GM18511 (cell line): Measurements from ENCODE around the gene FTCDNL1.

Experiments used
- ATAC-seq: cut with Tn5 transposase; IDR thresholded peaks from one replicate; pipeline ENCODE4 v1.9.1; 2021; ENCODE audit warnings: mild to moderate bottlenecking, moderate library complexity; ENCODE audit not compliant: unreplicated experiment

Gene FTCDNL1

DNA sequence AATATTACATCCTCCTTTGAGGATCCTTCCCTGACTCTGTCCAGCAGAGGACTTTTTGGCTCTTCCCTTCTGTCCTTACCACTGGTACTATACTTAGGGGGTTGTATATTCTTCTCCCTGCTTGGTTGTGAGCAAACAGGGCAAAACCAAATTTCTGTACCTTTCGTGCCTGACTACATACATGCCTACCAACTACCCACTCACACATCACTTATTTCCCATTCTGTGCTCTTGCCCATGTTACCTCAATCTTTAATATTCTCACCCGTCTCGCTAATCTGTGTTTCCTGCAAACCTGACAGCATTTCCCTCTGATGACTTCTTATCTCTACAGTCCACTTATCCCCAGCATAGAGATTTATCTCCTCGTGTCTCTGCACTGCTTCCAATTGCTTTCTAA, 58.6 kb downstream of the FTCDNL1 start:
- ATAC-seq = no peak

DNA sequence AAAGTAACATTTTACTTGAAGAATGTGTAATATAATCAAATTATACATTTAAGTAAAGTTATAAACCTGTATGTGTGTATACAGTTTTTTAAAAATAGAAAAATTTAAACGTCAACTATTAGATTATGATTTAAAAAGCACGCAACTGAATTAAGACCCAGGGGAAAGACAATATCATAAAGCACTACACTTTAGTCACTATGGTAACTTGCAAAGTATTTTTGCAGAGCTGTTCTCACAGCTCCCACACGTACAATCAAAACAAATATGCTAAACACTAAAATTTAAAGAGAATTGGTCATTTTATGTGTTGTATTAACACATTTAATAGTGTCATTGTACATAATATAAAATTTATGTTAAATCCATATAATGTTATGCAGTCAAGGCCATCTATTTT, 59.7 kb downstream of the FTCDNL1 start:
- ATAC-seq = no peak

DNA sequence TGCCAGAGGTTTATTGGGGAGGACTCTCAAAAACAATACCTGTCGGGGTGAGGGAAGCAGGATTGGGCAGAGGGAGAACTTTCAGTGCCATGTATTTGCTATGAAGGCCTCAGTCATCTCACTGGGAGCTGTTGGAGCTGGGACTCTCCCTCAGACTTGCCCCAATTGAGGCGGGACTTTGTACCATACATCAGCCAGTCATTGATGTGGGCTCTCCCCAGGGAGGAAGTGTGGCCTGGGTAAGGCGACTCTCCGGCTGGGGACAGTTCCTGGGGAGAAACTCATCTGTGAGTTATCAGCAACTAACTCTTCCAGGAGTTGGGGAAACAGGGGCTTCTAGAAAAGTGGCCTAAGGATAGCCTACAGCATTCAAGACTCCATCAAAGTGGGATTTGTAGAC, 66.5 kb downstream of the FTCDNL1 start:
- ATAC-seq = peak; percentile 88

DNA sequence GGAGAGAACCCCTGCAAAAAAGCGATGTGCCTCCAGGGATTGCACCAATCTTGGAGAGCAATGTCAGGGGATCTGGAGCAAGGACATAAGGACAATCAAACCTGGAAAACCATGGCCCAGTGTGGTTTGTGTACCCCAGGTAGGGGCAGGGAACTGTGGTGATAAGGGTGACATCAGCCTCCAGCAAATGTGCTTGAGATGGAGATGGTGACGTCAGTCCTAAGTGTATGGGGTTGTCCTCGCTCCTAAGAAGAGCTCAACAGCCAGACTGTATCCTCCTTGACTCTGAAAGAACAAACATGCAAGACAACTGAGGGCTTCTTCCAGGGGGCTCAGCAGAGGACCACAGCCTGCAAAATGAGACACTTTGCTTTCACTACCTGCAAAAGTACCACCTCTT, 71.4 kb downstream of the FTCDNL1 start:
- ATAC-seq = no peak

DNA sequence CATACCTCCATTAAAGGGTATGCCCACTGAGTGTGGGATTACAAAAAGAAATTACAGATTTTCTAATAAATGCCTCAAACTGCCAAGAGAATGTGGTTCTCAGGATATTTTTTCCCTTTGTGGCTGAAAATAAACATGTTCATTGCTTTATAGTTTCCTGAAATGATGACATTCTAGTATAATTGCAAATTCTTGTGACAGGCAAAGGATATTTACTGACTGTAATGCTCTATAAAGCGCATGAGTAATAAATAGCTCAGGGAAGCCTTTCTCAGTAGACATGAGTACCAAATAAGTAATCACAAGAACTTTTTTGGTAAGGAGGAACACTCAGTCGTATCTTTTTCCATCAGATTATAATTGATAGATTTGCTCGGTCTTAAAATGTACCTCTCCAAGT, 72.3 kb downstream of the FTCDNL1 start:
- ATAC-seq = no peak

DNA sequence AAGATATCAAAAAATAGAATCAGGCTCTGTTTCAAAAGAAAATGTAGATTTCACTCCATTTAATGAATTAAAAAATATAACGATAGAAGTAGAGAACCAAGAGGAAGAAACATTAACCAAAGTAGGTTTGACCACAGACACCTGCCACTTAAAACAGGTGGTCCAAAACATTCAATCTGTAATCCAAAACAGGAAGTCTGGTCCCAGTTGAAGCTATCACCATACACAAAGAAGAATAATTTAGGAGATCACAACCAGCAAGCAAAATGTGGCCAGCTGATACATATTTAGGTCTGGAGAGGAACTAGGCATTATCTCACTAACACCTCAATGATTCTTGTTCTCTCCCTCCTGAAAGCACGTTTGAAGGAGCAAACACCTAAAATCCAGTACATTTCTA, 73.1 kb downstream of the FTCDNL1 start:
- no peak for ATAC-seq

DNA sequence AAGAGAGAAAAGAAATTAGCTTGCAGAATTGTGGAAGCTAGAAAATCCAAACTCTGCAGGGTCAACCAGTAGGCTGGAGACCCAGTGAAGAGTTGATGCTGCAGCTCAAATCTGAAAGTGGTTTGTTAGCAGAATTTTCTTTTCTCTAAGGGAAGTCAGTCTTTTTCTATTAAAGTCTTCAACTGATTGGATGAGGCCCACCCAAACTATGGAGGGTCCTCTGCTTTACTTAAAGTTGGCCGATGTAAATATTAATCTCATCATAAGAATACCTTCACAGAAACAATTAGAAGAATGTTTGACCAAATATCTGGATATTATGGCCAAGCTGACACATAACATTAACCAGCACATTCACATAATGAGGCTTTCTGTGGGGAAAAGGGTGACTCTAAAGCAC, 73.7 kb downstream of the FTCDNL1 start:
- ATAC-seq = no peak

DNA sequence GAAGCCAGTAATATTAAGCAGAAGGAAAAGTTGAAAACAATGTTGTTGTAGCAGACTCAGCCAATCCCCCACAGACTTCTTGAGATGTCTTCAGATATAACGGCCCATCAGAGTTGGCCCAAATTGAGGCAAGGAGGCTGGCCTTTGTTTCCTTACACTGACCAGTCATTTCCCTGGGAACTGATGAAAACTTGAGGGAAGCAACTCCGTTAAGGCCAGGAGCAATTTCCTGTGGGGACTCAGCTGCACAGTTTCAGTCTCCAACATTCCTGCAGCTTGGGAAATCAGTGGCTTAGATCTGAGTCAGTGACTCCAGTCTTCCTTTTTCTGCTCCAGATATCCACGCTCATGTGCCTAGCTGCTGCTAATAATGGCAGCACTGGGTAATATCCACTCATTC, 75.7 kb downstream of the FTCDNL1 start:
- ATAC-seq = no peak

DNA sequence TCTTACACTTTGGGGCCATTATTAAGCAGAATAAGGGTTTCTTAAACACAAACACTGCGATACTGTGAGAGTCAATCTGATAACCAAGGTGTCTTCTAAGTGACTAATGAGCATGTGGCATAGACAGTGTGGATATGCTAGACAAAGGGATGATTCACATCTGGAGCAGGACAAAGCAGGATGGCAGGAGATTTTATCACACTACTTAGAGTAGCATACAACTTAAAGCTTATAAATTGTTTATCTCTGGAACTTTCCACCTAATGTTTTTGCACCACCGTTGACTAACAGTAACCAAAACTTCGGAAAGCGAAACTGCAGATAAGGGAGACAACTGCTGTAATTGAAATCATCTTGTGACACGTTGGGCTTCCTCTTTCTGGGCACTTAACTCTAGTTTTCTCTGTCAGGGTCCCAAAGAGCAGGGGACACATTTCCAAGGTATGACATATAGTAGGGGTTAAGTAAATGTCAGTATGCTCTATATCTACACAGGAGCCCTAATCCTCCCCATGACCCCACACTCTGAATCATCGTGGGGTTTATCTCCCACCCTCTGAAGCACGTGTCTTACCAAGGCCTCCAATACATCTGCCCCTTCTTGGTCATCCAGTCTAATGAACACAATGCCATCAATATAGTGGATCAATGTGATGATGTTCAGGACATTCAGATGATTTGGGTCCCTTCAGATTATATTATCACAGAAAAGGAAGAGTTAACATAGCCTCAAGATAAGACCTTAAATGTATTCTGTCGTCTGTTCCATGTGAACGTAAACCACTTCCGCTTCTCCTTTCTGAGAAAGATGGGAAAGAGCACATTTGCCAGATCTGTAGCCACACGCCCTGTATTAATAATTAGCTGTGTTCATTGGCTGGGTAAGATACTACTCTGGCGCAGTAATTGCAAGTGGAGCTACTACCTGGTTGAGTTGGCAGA, 78.7 kb downstream of the FTCDNL1 start:
- no peak for ATAC-seq

DNA sequence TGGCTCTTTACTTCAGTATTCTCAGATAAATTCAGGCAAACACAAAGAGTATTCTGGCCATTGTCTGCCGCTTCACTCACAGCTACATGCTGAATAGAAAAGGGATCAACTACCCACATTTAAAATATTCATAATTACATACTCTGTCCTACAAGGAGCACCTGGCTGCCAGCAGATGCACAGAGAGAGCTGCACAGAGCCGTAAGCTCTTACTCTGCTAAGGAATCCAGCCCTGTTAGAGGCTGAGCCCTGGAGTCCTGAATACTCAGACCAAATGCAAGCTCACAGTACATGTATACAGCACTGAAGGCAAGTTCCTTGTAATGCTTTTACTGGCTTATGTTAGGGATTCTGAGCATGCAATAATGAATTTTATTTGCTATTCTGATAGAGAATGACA, 80.3 kb downstream of the FTCDNL1 start:
- no peak for ATAC-seq

DNA sequence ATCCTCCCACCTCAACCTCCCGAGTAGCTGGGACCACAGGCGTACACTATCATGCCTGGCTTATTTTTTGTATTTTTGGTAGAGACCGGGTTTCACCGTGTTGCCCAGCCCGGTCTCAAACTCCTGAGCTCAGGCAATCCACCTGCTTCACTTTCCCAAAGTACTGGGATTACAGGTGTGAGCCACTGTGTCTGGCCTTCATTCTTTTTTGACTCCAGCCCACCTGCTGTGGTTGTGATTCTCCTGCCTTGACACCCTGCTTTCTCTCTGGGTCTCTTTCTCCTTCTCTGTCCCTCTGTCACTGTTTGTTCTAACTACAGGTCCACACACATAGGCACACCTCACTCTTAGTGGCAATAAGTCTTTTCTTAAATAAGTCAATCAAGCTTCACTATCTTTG, 85.3 kb downstream of the FTCDNL1 start:
- ATAC-seq = no peak

DNA sequence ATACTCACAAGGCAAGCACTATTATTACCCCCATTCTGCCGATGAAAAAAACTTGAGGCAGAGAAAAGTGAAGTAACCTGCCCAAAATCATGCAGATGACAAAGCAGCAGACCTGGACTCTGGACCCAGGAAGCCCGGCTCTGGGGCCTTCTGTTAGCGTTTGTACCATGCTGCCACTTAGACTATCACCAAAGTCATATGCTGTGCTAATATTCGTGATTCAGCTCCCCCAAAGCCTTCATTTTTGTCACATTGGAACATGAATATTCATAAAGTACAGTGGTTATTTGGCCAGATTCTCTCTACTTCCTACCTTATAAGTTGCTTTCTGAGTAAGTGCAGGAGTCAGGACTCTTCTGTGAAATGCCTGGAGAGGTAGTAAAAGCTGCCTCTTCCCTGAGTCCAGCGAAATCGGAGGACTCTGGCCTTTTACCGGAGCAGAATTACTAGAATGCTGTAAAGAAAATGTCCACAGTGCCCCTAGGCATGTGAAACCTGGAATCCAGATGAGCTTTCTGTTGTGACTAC, 86.7 kb downstream of the FTCDNL1 start:
- no peak for ATAC-seq

DNA sequence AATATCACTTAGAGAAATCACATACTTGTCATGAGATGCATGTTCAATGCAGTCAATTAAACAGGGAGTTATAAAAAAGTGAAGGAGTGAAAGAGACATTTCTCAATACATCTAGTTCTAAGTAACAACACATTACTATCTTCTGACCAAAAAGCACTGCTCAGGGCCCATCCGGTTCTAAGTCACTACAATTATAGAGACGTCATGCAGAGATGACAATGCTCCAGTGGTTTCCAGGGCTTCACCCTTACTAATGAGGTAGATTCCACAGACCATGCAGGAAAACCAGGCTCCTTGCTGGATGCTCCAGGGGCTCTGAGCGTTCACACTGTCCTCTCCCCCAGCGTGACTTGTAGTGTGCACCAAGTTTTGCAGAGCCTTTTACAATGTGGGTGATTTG, 88.0 kb downstream of the FTCDNL1 start:
- ATAC-seq = no peak

DNA sequence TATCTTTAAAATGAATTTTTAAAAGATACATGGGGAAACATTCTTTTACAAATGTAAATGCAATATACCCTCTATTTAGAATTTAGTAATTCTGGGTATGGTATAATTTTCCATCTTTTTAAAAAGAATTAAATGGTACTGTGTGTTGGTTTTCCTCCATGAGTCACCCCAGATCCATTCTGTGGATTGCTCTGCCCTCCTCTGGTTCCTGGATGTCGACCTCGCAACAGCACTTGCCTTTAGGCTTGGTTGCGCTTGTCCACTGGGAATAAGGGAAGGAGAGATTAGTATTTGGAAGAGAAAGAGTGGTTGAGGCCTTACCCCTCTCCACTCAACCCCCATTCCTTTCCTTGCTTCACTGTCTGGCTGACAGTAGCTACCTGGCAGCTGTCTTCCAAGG, 90.4 kb downstream of the FTCDNL1 start:
- ATAC-seq = no peak

DNA sequence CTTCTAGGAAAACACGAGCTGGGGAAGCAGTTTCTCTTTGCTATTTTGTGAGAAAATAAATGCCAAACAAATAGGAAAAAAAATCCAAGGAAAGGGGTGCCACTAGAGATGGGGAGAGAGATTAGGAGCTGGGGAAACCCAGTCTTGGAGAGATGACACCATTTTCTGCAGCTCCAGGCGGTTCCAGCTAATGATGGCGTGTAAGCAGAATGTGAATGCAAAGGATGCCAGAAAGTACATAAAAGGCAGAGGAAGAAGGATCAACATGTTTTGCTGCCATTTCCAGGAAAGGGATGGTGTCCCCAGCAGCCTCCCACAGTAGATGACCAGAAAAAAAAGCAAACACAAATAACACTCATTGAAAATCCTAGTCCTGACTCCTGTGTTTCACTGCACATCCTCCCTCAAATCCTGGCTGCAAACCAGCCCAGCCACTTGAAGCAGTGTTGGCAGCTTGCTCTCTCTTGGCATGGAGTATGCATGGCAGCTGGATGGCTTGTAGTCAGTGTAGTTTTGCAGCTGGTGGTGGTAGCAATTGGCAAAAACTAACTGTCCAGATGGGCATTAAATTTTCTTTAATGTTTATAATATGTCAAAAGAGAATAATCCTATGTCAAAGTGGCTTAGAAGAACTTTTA, 93.6 kb downstream of the FTCDNL1 start:
- no peak for ATAC-seq

DNA sequence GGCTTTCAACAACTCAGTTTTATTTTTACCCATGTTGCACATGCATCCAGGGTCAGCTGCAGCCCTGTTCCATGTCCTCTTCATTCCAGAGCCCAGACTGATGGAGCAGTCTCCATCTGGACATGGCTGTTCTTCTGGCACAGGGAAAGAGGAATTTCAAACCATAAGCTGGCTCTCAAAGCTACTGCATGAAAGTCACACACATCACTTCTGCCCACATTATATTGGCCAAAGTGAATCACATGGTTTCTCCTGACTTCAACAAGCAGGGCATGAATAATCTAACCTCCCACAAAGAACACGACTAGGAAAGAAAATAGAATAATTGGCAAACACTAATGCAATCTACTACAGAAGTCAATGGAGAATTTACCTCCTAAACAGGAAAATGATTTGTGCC, 94.2 kb downstream of the FTCDNL1 start:
- no peak for ATAC-seq

DNA sequence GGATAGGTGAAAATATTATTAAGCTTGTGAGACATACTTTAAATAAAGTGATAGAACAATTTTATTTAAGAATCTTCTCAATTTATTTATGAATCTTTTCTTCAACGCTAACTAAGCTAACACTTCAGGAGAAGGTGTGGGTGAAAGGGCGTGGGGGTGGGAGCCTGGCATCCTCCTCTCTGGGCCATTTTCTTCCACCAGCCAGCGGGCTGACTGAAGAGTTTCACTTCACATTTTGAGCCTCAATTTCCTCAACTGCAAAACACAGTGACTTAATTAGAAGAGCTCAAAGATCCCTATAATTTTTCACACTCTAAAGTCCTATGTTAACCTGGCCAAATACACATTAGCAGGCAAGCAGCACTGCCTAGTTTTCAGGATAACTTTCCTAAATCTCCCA, 94.8 kb downstream of the FTCDNL1 start:
- no peak for ATAC-seq

DNA sequence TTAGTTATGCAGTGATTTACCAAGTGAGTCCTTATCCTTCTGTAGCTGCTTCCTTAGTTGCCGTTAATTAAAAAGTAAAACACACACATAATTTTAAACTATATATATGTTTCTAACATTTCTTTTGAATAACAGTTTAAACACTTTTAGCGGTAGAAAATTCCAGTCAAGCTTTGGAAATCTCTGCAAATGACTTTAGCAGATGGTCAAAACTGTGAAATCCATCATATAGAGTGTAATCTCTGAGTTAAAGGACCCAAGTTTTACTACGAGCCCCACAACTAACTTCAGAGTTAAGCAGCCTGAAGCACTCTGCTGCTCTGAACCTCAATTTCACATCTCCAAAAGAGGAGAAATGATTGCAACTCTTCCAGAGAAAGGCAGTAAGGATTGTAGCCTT, 96.2 kb downstream of the FTCDNL1 start:
- ATAC-seq = no peak

DNA sequence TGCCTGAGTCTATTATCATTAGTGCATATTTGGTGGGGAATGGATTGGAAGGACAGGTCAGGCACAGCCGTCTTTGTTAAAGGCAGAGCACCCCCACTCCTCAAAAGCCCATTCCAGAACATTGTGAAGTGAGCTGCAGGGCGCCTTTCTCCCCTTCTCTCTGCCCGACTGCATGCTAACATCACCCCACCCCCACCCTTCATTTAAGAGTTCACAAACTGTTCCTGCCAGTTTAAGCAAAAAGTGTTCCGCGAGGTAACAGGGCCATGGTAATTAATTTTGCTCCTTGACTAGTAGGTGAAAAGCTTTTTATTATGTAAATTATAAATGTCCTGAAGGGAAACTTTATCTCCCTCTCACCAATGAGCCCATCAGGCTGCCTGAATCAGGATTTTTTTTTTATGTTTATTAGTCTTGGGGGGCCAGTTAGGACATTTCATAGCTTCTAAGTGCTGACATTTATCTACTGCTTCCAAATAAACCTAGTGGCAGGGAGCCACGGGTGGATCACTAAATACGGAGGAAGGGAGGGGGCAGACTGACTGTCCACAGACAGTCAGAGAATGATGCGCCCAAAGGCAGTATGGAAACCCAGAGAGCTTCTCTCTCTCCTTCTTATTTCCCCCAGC, 99.4 kb downstream of the FTCDNL1 start:
- no peak for ATAC-seq

DNA sequence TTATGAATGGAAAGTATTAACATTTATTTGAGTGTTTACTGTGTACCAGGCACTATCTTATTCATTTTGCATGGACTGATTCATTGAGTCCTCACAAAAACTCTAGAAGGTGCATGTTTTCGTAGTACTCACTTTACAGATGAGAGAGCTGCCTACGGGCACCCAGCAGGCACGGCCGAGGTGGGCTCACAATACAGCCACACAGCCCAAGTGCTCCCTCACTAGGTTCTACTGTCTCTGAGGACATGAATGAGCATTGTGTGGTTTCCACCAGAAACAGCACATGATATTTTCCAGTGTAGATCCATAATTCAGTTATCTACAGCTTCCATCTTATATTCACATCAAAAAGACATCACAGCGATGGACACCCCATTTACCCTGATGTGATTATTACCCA, 101.4 kb downstream of the FTCDNL1 start:
- no peak for ATAC-seq

DNA sequence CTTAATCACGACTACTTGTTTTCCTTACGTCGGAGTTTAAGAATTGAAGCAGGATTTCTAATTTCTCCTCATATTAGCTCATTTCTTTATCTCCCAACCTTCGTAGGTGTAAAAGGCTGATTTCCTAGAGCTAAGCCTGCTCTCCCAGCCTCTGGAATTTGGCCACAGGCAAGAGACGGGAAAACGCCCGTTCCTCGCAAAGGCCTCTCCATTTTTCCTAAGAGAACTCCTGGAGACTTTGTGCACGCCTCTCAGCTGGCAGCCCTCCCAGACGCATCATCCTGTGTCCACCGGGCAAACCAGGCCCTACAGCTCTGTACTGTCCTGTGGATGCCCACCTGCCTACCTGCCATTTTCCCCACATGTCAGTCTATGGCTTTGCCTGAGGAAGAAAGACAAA, 106.3 kb downstream of the FTCDNL1 start:
- ATAC-seq = no peak

DNA sequence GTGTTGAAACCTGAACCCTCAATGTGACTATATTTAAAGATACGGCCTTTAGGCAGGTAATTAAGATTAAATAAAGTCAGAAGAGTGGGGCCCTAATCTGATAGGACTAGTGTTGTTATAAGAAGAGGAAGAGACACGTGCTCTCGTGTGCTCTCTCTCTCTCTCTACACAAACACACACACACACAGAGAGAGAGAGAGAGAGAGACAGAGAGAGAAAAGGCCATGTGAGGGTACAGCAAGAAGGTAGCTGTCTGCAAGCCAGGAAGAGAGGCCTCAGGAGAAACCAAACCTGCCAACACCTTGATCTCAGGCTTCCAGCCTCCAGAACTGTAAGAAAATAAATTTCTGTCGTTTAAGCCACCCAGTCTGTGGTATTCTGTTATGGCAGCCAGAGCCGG, 106.7 kb downstream of the FTCDNL1 start:
- ATAC-seq = no peak
